Neuronal stem cell (in vitro differentiated cells): ENCODE data around the gene EPHA10.

Experiments used
- DNase-seq: peaks from one replicate; pipeline ENCODE4 v3.0.0-alpha.2; 2013; ENCODE audit warnings: low spot score
- H2AFZ ChIP-seq: one replicate; pipeline ENCODE4 v1.6.1; 2013; ENCODE audit warnings: mild to moderate bottlenecking, low read length, inconsistent platforms
- H2AK5ac ChIP-seq: 2 replicates; pipeline ENCODE4 v1.6.1; 2013; ENCODE audit warnings: low read depth, mild to moderate bottlenecking, inconsistent platforms, low read length, moderate library complexity, mixed read lengths
- H2BK120ac ChIP-seq: 2 replicates; pipeline ENCODE4 v1.6.1; 2013; ENCODE audit warnings: low read depth, mild to moderate bottlenecking, inconsistent platforms, low read length, moderate library complexity, mixed read lengths
- H2BK12ac ChIP-seq: one replicate; pipeline ENCODE4 v1.6.1; 2013; ENCODE audit warnings: low read length, inconsistent platforms
- H2BK15ac ChIP-seq: 2 replicates; pipeline ENCODE4 v1.6.1; 2013; ENCODE audit warnings: mild to moderate bottlenecking, low read length, inconsistent platforms, mixed read lengths
- H2BK5ac ChIP-seq: one replicate; pipeline ENCODE4 v1.6.1; 2013; ENCODE audit warnings: inconsistent platforms, mild to moderate bottlenecking, low read length, moderate library complexity
- H3K14ac ChIP-seq: one replicate; pipeline ENCODE4 v1.6.1; 2013; ENCODE audit warnings: low read length, inconsistent platforms
- H3K18ac ChIP-seq: 2 replicates; pipeline ENCODE4 v1.6.1; 2013; ENCODE audit warnings: low read length, inconsistent platforms
- H3K23ac ChIP-seq: 2 replicates; pipeline ENCODE4 v1.6.1; 2013; ENCODE audit warnings: low read depth, mild to moderate bottlenecking, mixed read lengths, low read length, inconsistent platforms; ENCODE audit not compliant: poor library complexity
- H3K27ac ChIP-seq: replicated peaks from 3 replicates; pipeline ENCODE4 v1.5.1; 2013; ENCODE audit warnings: low read length, inconsistent platforms
- H3K27me3 ChIP-seq, 3 experiments: 2 replicates each; pipeline ENCODE4 v1.6.1; 2013; ENCODE audit warnings: low read length in 3 of 3, mild to moderate bottlenecking in 2 of 3, inconsistent platforms in 1 of 3, low read depth in 1 of 3, mixed read lengths in 1 of 3, moderate library complexity in 1 of 3; ENCODE audit not compliant: control insufficient read depth in 3 of 3, insufficient read depth in 3 of 3
- H3K36me3 ChIP-seq, 2 donors: replicated peaks in 1 of 2; 2 replicates each; pipeline ENCODE4 v1.6.1; 2013; ENCODE audit warnings: low read length in 2 of 2; ENCODE audit not compliant: control insufficient read depth in 2 of 2, insufficient read depth in 2 of 2
- H3K4ac ChIP-seq: 2 replicates; pipeline ENCODE4 v1.6.1; 2013; ENCODE audit warnings: inconsistent platforms, mild to moderate bottlenecking, low read length, moderate library complexity
- H3K4me1 ChIP-seq, 2 donors: 1 replicate in 1 of 2; 2 replicates in 1 of 2; pipeline ENCODE4 v1.6.1; 2013; ENCODE audit warnings: low read length in 2 of 2, low read depth in 1 of 2; ENCODE audit not compliant: control insufficient read depth in 2 of 2, insufficient read depth in 1 of 2
- H3K4me2 ChIP-seq: one replicate; pipeline ENCODE4 v1.6.1; 2013; ENCODE audit warnings: mild to moderate bottlenecking, low read length, inconsistent platforms; ENCODE audit not compliant: insufficient read depth, poor library complexity, severe bottlenecking
- H3K4me3 ChIP-seq, 2 donors: 2 replicates each; pipeline ENCODE4 v1.5.1; 2013; ENCODE audit warnings: low read length in 2 of 2, mild to moderate bottlenecking in 2 of 2, inconsistent platforms in 1 of 2, moderate library complexity in 1 of 2
- H3K79me1 ChIP-seq: one replicate; pipeline ENCODE4 v1.6.1; 2013; ENCODE audit warnings: low read depth, mild to moderate bottlenecking, inconsistent platforms, low read length, moderate library complexity
- H3K9ac ChIP-seq: one replicate; pipeline ENCODE4 v1.6.1; 2013; ENCODE audit warnings: mild to moderate bottlenecking, low read depth, low read length, inconsistent platforms; ENCODE audit not compliant: poor library complexity
- H3K9me3 ChIP-seq, 2 donors: replicated peaks in 1 of 2; 2 replicates each; pipeline versions ENCODE3 to v1.6.1; 2013; ENCODE audit warnings: low read length in 2 of 2, mild to moderate bottlenecking in 2 of 2, inconsistent platforms in 1 of 2, low read depth in 1 of 2, mixed read lengths in 1 of 2, moderate library complexity in 1 of 2; ENCODE audit not compliant: control insufficient read depth in 2 of 2, insufficient read depth in 1 of 2
- H4K8ac ChIP-seq: one replicate; pipeline ENCODE4 v1.6.1; 2013; ENCODE audit warnings: low read depth, mild to moderate bottlenecking, inconsistent platforms, low read length, moderate library complexity
- H4K91ac ChIP-seq: one replicate; pipeline ENCODE4 v1.6.1; 2013; ENCODE audit warnings: low read length, low read depth, mild to moderate bottlenecking, inconsistent platforms; ENCODE audit not compliant: poor library complexity
- WGBS, 2 donors: extraction: QIAGEN DNeasy Blood & Tissue Kit; methylation state at CpG; one replicate each; pipeline ENCODE4 v1.1.7; 2013; ENCODE audit warnings: missing lambda C conversion rate in 2 of 2, mixed read lengths in 1 of 2; ENCODE audit not compliant: insufficient read length in 2 of 2, insufficient replicate concordance in 1 of 2; ENCODE audit errors: extremely low coverage in 2 of 2; 5-methylcytosine and 5-hydroxymethylcytosine counted together

The EPHA10 gene

GRCh38 chr1:37762516-37762915 is 2.4 kb downstream of the EPHA10 start:
- Histone ChIP-seq H2AK5ac (no peak overlapping the region), H3K4me1 (peaks cover 4 to 8% of the 10 kb centered on the region in 2 donors), H3K9me3 (peaks cover 0 to 8% of the 10 kb centered on the region in 2 donors), H3K4me3 (no peak overlapping the region), H3K14ac (no peak overlapping the region), H3K18ac (no peak overlapping the region), H4K91ac (no peak overlapping the region), H3K9ac (no peak overlapping the region), H3K4ac (no peak overlapping the region), H3K4me2 (no peak overlapping the region), H2AFZ (no peak overlapping the region), H3K27ac (no peak overlapping the region), H4K8ac (no peak overlapping the region), H3K23ac (no peak overlapping the region), H3K79me1 (peaks cover 2% of the 10 kb centered on the region), H2BK5ac (no peak overlapping the region), H2BK120ac (no peak overlapping the region), H2BK15ac (no peak overlapping the region), H2BK12ac (no peak overlapping the region), H3K36me3 (no peaks in the 10 kb centered on the region), H3K27me3 (peaks cover 16 to 94% (median 85%) of the 10 kb centered on the region in 3 experiments)
- no peak for DNase-seq
- WGBS, 2 donors, result no CpG with 5 or more reads among the region's 2 CpGs

- no peak for DNase-seq
- H3K4me3 ChIP-seq, result peak overlapping the region in 1 of 2 donors; percentile 51
- peaks cover 0 to 8% of the 10 kb centered on the region in 2 donors for H3K9me3 ChIP-seq
- H3K9ac ChIP-seq, result peak overlapping the region; percentile 14
- H3K18ac ChIP-seq, result no peak overlapping the region
- H3K27me3 ChIP-seq, result peaks cover 16 to 93% (median 83%) of the 10 kb centered on the region in 3 experiments
- no peak overlapping the region for H4K8ac ChIP-seq
- no peak overlapping the region for H2BK120ac ChIP-seq
- no peak overlapping the region for H3K4me2 ChIP-seq
- H3K27ac ChIP-seq, result no peak overlapping the region
- peaks cover 2% of the 10 kb centered on the region for H3K79me1 ChIP-seq
- no peak overlapping the region for H2BK12ac ChIP-seq
- no peak overlapping the region for H4K91ac ChIP-seq
- H2AFZ ChIP-seq, result no peak overlapping the region
- no peak overlapping the region for H3K14ac ChIP-seq
- peak overlapping the region; percentile 83 for H3K23ac ChIP-seq
- peaks cover 4 to 8% of the 10 kb centered on the region in 2 donors for H3K4me1 ChIP-seq
- H3K4ac ChIP-seq, result no peak overlapping the region
- no peak overlapping the region for H2AK5ac ChIP-seq
- WGBS, 2 donors, result no CpG with 5 or more reads among the region's 68 CpGs
- no peak overlapping the region for H2BK15ac ChIP-seq
- peak overlapping the region; percentile 58 for H2BK5ac ChIP-seq
- no peaks in the 10 kb centered on the region for H3K36me3 ChIP-seq
Measured at GRCh38 chr1:37761416-37762095, 3.4 kb downstream of the EPHA10 start.

GRCh38 chr1:37759451-37759850 is 5.5 kb downstream of the EPHA10 start:
- Histone ChIP-seq H2BK120ac (no peak overlapping the region), H2BK5ac (no peak overlapping the region), H2BK15ac (no peak overlapping the region), H3K27me3 (peaks cover 3 to 93% (median 82%) of the 10 kb centered on the region in 3 experiments), H3K9me3 (no peaks in the 10 kb centered on the region), H3K36me3 (no peaks in the 10 kb centered on the region), H3K79me1 (no peaks in the 10 kb centered on the region), H3K4me3 (no peak overlapping the region), H3K23ac (no peak overlapping the region), H4K91ac (no peak overlapping the region), H2AK5ac (no peak overlapping the region), H3K4me1 (no peaks in the 10 kb centered on the region), H2AFZ (no peak overlapping the region), H3K18ac (no peak overlapping the region), H4K8ac (no peak overlapping the region), H3K4me2 (no peak overlapping the region), H3K27ac (no peak overlapping the region), H3K14ac (no peak overlapping the region), H2BK12ac (no peak overlapping the region), H3K9ac (no peak overlapping the region), H3K4ac (no peak overlapping the region)
- no peak for DNase-seq
- no CpG with 5 or more reads among the region's 2 CpGs for WGBS, 2 donors

- Histone ChIP-seq H3K79me1 (no peaks in the 10 kb centered on the region), H2BK12ac (no peak overlapping the region), H2AFZ (no peak overlapping the region), H3K4me2 (no peak overlapping the region), H3K23ac (no peak overlapping the region), H3K4me1 (peaks cover 0 to 2% of the 10 kb centered on the region in 2 donors), H3K27me3 (peaks cover 16 to 92% (median 77%) of the 10 kb centered on the region in 3 experiments), H3K36me3 (no peaks in the 10 kb centered on the region), H3K14ac (no peak overlapping the region), H3K4me3 (no peak overlapping the region), H3K27ac (no peak overlapping the region), H2BK15ac (no peak overlapping the region), H3K9ac (no peak overlapping the region), H2AK5ac (no peak overlapping the region), H4K8ac (no peak overlapping the region), H3K4ac (no peak overlapping the region), H2BK5ac (no peak overlapping the region), H2BK120ac (no peak overlapping the region), H3K18ac (no peak overlapping the region), H3K9me3 (no peaks in the 10 kb centered on the region), H4K91ac (no peak overlapping the region)
- WGBS, 2 donors, result no CpG with 5 or more reads among the region's 4 CpGs
- no peak for DNase-seq
Measured at GRCh38 chr1:37755951-37756560, 8.9 kb downstream of the EPHA10 start.
